ENCODE results near the gene ATP9A.

- TF ChIP-seq CTCF (IDR thresholded peaks at IDR 0.05; ENCODE audit: low read depth, low read length, poor library complexity, severe bottlenecking) (no peak), EZH2phosphoT487 (IDR thresholded peaks at IDR 0.05; ENCODE audit: borderline replicate concordance, low read length) (no peak)
Observed at GRCh38 chr20:51801122-51801822, 33.1 kb upstream of the ATP9A start.

Measured in DOHH2 (cell line).